ENCODE results near the gene IL3RA. TPM values are rescaled to one million over a fixed set of nuclear protein-coding genes. Genes with fewer than 3 reads are reported as not detected.

The IL3RA gene
- total RNA-seq, 5 donors from 2014 or later (not counting 1 experiment from before 2014, with no cell fraction given): 0.16 to 0.75 (median 0.35) TPM

GRCh38 chrX:1386338-1387127 is 49.9 kb downstream of the IL3RA start:
- Mint-ChIP-seq H3K27ac (peak overlapping the region in 1 of 2 donors; percentile 17), H3K27me3 (no peaks in the 10 kb centered on the region), H3K4me3 (no peak overlapping the region), H3K9me3 (no peaks in the 10 kb centered on the region), H3K36me3 (peaks cover 47% of the 10 kb centered on the region), H3K4me1 (peaks cover 25 to 38% (median 33%) of the 10 kb centered on the region in 3 donors)
- Histone ChIP-seq H3K27me3 (replicated peaks in 1 of 2; ENCODE audit: control insufficient read depth in 2 of 2, extremely low read depth in 1 of 2, insufficient read depth in 2 of 2, low read length in 1 of 2) (no peaks in the 10 kb centered on the region), H3K4me3 (ENCODE audit: control insufficient read depth in 1 of 2, extremely low read depth in 1 of 2, low read length in 1 of 2) (no peak overlapping the region), H3K4me1 (ENCODE audit: control insufficient read depth in 1 of 2, extremely low read depth in 1 of 2, insufficient read depth in 2 of 2, low read length in 2 of 2) (peaks cover 15 to 38% of the 10 kb centered on the region in 2 experiments), H3K9me3 (no peaks in the 10 kb centered on the region), H3K27ac (ENCODE audit: low read length) (no peak overlapping the region), H3K36me3 (ENCODE audit: control insufficient read depth in 2 of 2, extremely low read depth in 1 of 2, insufficient read depth in 1 of 2, low read length in 1 of 2) (peaks cover 39 to 65% of the 10 kb centered on the region in 2 donors)
- DNase-seq: peak in 2 of 35 experiments; percentile 7 to 8
- ChIA-PET CTCF (no interaction called here), POLR2A (no interaction called here)
- ATAC-seq (replicated peaks in 1 of 4): no peak
- WGBS (ENCODE audit: insufficient coverage): 96% methylated on average over 27 of the region's 41 CpGs

- Histone ChIP-seq H3K4me1 (ENCODE audit: control insufficient read depth in 1 of 2, extremely low read depth in 1 of 2, insufficient read depth in 2 of 2, low read length in 2 of 2) (peaks cover 15 to 38% of the 10 kb centered on the region in 2 experiments), H3K4me3 (ENCODE audit: control insufficient read depth in 1 of 2, extremely low read depth in 1 of 2, low read length in 1 of 2) (no peak overlapping the region), H3K27me3 (replicated peaks in 1 of 2; ENCODE audit: control insufficient read depth in 2 of 2, extremely low read depth in 1 of 2, insufficient read depth in 2 of 2, low read length in 1 of 2) (no peaks in the 10 kb centered on the region), H3K27ac (ENCODE audit: low read length) (no peak overlapping the region), H3K9me3 (no peaks in the 10 kb centered on the region), H3K36me3 (ENCODE audit: control insufficient read depth in 2 of 2, extremely low read depth in 1 of 2, insufficient read depth in 1 of 2, low read length in 1 of 2) (peaks cover 39 to 65% of the 10 kb centered on the region in 2 donors)
- Mint-ChIP-seq H3K4me3 (peak overlapping the region in 1 of 3 donors; percentile 63), H3K4me1 (peaks cover 25 to 38% (median 33%) of the 10 kb centered on the region in 3 donors), H3K9me3 (no peaks in the 10 kb centered on the region), H3K27ac (no peak overlapping the region), H3K27me3 (no peaks in the 10 kb centered on the region), H3K36me3 (peaks cover 47% of the 10 kb centered on the region)
- ChIA-PET CTCF (no interaction called here), POLR2A (no interaction called here)
- WGBS (ENCODE audit: insufficient coverage): 94% methylated on average over 36 of the region's 43 CpGs
- ATAC-seq (replicated peaks in 1 of 4) (no peak), DNase-seq (peak in 3 of 35 experiments; percentile 0 to 22 (median 8))
Observed at GRCh38 chrX:1387141-1387776, 50.7 kb downstream of the IL3RA start.

GRCh38 chrX:1388651-1389050 is 52.1 kb downstream of the IL3RA start:
- Histone ChIP-seq H3K36me3 (ENCODE audit: control insufficient read depth in 2 of 2, extremely low read depth in 1 of 2, insufficient read depth in 1 of 2, low read length in 1 of 2) (peaks cover 36 to 63% of the 10 kb centered on the region in 2 donors), H3K4me3 (ENCODE audit: control insufficient read depth in 1 of 2, extremely low read depth in 1 of 2, low read length in 1 of 2) (no peak overlapping the region), H3K27me3 (replicated peaks in 1 of 2; ENCODE audit: control insufficient read depth in 2 of 2, extremely low read depth in 1 of 2, insufficient read depth in 2 of 2, low read length in 1 of 2) (no peaks in the 10 kb centered on the region), H3K27ac (ENCODE audit: low read length) (no peak overlapping the region), H3K4me1 (ENCODE audit: control insufficient read depth in 1 of 2, extremely low read depth in 1 of 2, insufficient read depth in 2 of 2, low read length in 2 of 2) (peaks cover 18 to 42% of the 10 kb centered on the region in 2 experiments), H3K9me3 (no peaks in the 10 kb centered on the region)
- H3K4me1 Mint-ChIP-seq: peaks cover 33 to 44% (median 36%) of the 10 kb centered on the region in 3 donors
- CTCF ChIA-PET: no interaction called here
- no peaks in the 10 kb centered on the region for H3K9me3 Mint-ChIP-seq
- H3K4me3 Mint-ChIP-seq: peak overlapping the region in 2 of 3 donors; percentile 28 to 63
- POLR2A ChIA-PET: no interaction called here
- 97% methylated on average over 4 of the region's 4 CpGs for WGBS (ENCODE audit: insufficient coverage)
- peaks cover 47% of the 10 kb centered on the region for H3K36me3 Mint-ChIP-seq
- ATAC-seq (replicated peaks in 1 of 4) (no peak), DNase-seq (peak in 3 of 35 experiments; percentile 0 to 13 (median 10))
- peak overlapping the region in 1 of 2 donors; percentile 55 for H3K27ac Mint-ChIP-seq
- H3K27me3 Mint-ChIP-seq: no peaks in the 10 kb centered on the region

- DNase-seq (peak in 3 of 35 experiments; percentile 1 to 20 (median 6)), ATAC-seq (replicated peaks in 1 of 4) (no peak)
- Histone ChIP-seq H3K9me3 (no peaks in the 10 kb centered on the region), H3K4me3 (ENCODE audit: control insufficient read depth in 1 of 2, extremely low read depth in 1 of 2, low read length in 1 of 2) (no peak overlapping the region), H3K27ac (ENCODE audit: low read length) (no peak overlapping the region), H3K36me3 (ENCODE audit: control insufficient read depth in 2 of 2, extremely low read depth in 1 of 2, insufficient read depth in 1 of 2, low read length in 1 of 2) (peaks cover 36 to 62% of the 10 kb centered on the region in 2 donors), H3K4me1 (ENCODE audit: control insufficient read depth in 1 of 2, extremely low read depth in 1 of 2, insufficient read depth in 2 of 2, low read length in 2 of 2) (peaks cover 18 to 46% of the 10 kb centered on the region in 2 experiments), H3K27me3 (replicated peaks in 1 of 2; ENCODE audit: control insufficient read depth in 2 of 2, extremely low read depth in 1 of 2, insufficient read depth in 2 of 2, low read length in 1 of 2) (no peaks in the 10 kb centered on the region)
- peak overlapping the region in 2 of 3 donors; percentile 28 to 92 for H3K4me3 Mint-ChIP-seq
- ChIA-PET POLR2A (no interaction called here), CTCF (no interaction called here)
- H3K9me3 Mint-ChIP-seq: no peaks in the 10 kb centered on the region
- H3K27me3 Mint-ChIP-seq: no peaks in the 10 kb centered on the region
- H3K27ac Mint-ChIP-seq: peak overlapping the region in 1 of 2 donors; percentile 16
- 93% methylated on average over 44 of the region's 51 CpGs for WGBS (ENCODE audit: insufficient coverage)
- peaks cover 38 to 47% (median 41%) of the 10 kb centered on the region in 3 donors for H3K4me1 Mint-ChIP-seq
- peaks cover 42% of the 10 kb centered on the region for H3K36me3 Mint-ChIP-seq
Observed at GRCh38 chrX:1389181-1389992, 52.8 kb downstream of the IL3RA start.

GRCh38 chrX:1389993-1390285 is 53.4 kb downstream of the IL3RA start:
- CTCF ChIA-PET: no interaction called here
- H3K4me1 Mint-ChIP-seq: peaks cover 42 to 49% (median 45%) of the 10 kb centered on the region in 3 donors

More at GRCh38 chrX:1389993-1390285, 53.4 kb downstream of the IL3RA start:
- no peaks in the 10 kb centered on the region for H3K9me3 ChIP-seq
- POLR2A ChIA-PET: no interaction called here
- 79% methylated on average over 4 of the region's 10 CpGs for WGBS (ENCODE audit: insufficient coverage)
- H3K27me3 ChIP-seq (replicated peaks in 1 of 2; ENCODE audit: control insufficient read depth in 2 of 2, extremely low read depth in 1 of 2, insufficient read depth in 2 of 2, low read length in 1 of 2): no peaks in the 10 kb centered on the region
- ATAC-seq (replicated peaks in 1 of 4): no peak
- peaks cover 36 to 57% of the 10 kb centered on the region in 2 donors for H3K36me3 ChIP-seq (ENCODE audit: control insufficient read depth in 2 of 2, extremely low read depth in 1 of 2, insufficient read depth in 1 of 2, low read length in 1 of 2)
- Mint-ChIP-seq H3K9me3 (no peaks in the 10 kb centered on the region), H3K27me3 (no peaks in the 10 kb centered on the region), H3K36me3 (peaks cover 37% of the 10 kb centered on the region), H3K27ac (no peak overlapping the region), H3K4me3 (peak overlapping the region in 1 of 3 donors; percentile 92)
- H3K4me3 ChIP-seq (ENCODE audit: control insufficient read depth in 1 of 2, extremely low read depth in 1 of 2, low read length in 1 of 2): no peak overlapping the region
- peaks cover 18 to 46% of the 10 kb centered on the region in 2 experiments for H3K4me1 ChIP-seq (ENCODE audit: control insufficient read depth in 1 of 2, extremely low read depth in 1 of 2, insufficient read depth in 2 of 2, low read length in 2 of 2)
- peak in 2 of 35 experiments; percentile 0 to 14 for DNase-seq
- no peak overlapping the region for H3K27ac ChIP-seq (ENCODE audit: low read length)

Measured in T-cell (primary cell).